Measurements from ENCODE around the gene NAV2. TPM values are rescaled to one million over a fixed set of nuclear protein-coding genes. Genes with fewer than 3 reads are reported as not detected.

Gene NAV2
- total RNA-seq, 1 donor from 2014 or later, result 9.6 TPM

GRCh38 chr11:19819148-19819547, 106.5 kb downstream of the NAV2 start:
- Histone ChIP-seq H2AFZ (replicated peaks) (no peak overlapping the region), H3K79me2 (ENCODE audit: low read depth) (peaks cover 8% of the 10 kb centered on the region), H3K9ac (no peak overlapping the region), H3K27ac (no peak overlapping the region), H3K9me3 (ENCODE audit: low read depth) (no peaks in the 10 kb centered on the region), H3K4me3 (no peak overlapping the region), H3K36me3 (no peaks in the 10 kb centered on the region), H4K20me1 (ENCODE audit: low read depth) (no peaks in the 10 kb centered on the region), H3F3A (ENCODE audit: low read depth) (peaks cover 14% of the 10 kb centered on the region), H3K27me3 (no peaks in the 10 kb centered on the region), H3K4me2 (no peak overlapping the region), H3K4me1 (peaks cover 22% of the 10 kb centered on the region)
- H3K36me3 Mint-ChIP-seq, result no peaks in the 10 kb centered on the region
- H3K9me3 Mint-ChIP-seq, result peaks cover 2% of the 10 kb centered on the region
- TF ChIP-seq EZH2 (IDR thresholded peaks at IDR 0.05) (no peak), EZH2phosphoT487 (IDR thresholded peaks at IDR 0.05) (no peak), CTCF (IDR thresholded peaks at IDR 0.05) (no peak)
- H3K27ac Mint-ChIP-seq, result no peak overlapping the region
- no peak for DNase-seq (ENCODE audit: low spot score)
- no peak overlapping the region for H3K4me3 Mint-ChIP-seq
- peaks cover 4% of the 10 kb centered on the region for H3K27me3 Mint-ChIP-seq (ENCODE audit: insufficient read depth, low read depth)
- H3K4me1 Mint-ChIP-seq, result peaks cover 14% of the 10 kb centered on the region

GRCh38 chr11:19820100-19820499, 107.5 kb downstream of the NAV2 start:
- H3K79me2 ChIP-seq (ENCODE audit: low read depth), result peaks cover 8% of the 10 kb centered on the region
- no peak overlapping the region for H3K9ac ChIP-seq

GRCh38 chr11:19821412-19821875, 108.8 kb downstream of the NAV2 start:
- Histone ChIP-seq H3K4me3 (no peak overlapping the region), H3K4me1 (peaks cover 27% of the 10 kb centered on the region), H3F3A (ENCODE audit: low read depth) (peaks cover 21% of the 10 kb centered on the region), H2AFZ (replicated peaks) (no peak overlapping the region), H3K27me3 (no peaks in the 10 kb centered on the region), H3K9me3 (ENCODE audit: low read depth) (no peaks in the 10 kb centered on the region), H4K20me1 (ENCODE audit: low read depth) (no peaks in the 10 kb centered on the region), H3K79me2 (ENCODE audit: low read depth) (no peaks in the 10 kb centered on the region), H3K9ac (no peak overlapping the region), H3K4me2 (no peak overlapping the region), H3K36me3 (no peaks in the 10 kb centered on the region), H3K27ac (no peak overlapping the region)
- Mint-ChIP-seq H3K4me1 (peaks cover 14% of the 10 kb centered on the region), H3K27ac (no peak overlapping the region), H3K36me3 (no peaks in the 10 kb centered on the region), H3K27me3 (ENCODE audit: insufficient read depth, low read depth) (peaks cover 4% of the 10 kb centered on the region), H3K9me3 (peaks cover 2% of the 10 kb centered on the region), H3K4me3 (no peak overlapping the region)
- no peak for DNase-seq (ENCODE audit: low spot score)
- TF ChIP-seq EZH2phosphoT487 (IDR thresholded peaks at IDR 0.05), result no peak
- no peak for TF ChIP-seq EZH2 (IDR thresholded peaks at IDR 0.05)
- no peak for TF ChIP-seq CTCF (IDR thresholded peaks at IDR 0.05)

More at GRCh38 chr11:19820100-19820499, 107.5 kb downstream of the NAV2 start:
- no peaks in the 10 kb centered on the region for H3K36me3 ChIP-seq
- no peaks in the 10 kb centered on the region for H3K27me3 ChIP-seq
- TF ChIP-seq EZH2phosphoT487 (IDR thresholded peaks at IDR 0.05) (no peak), CTCF (IDR thresholded peaks at IDR 0.05) (no peak), EZH2 (IDR thresholded peaks at IDR 0.05) (no peak)
- no peak overlapping the region for H3K4me3 Mint-ChIP-seq
- peaks cover 4% of the 10 kb centered on the region for H3K27me3 Mint-ChIP-seq (ENCODE audit: insufficient read depth, low read depth)
- no peaks in the 10 kb centered on the region for H3K36me3 Mint-ChIP-seq
- H3K4me2 ChIP-seq, result no peak overlapping the region
- no peak for DNase-seq (ENCODE audit: low spot score)
- H3F3A ChIP-seq (ENCODE audit: low read depth), result peaks cover 14% of the 10 kb centered on the region
- H3K9me3 Mint-ChIP-seq, result peaks cover 2% of the 10 kb centered on the region
- H3K4me1 ChIP-seq, result peaks cover 22% of the 10 kb centered on the region
- H3K4me1 Mint-ChIP-seq, result peaks cover 14% of the 10 kb centered on the region
- no peaks in the 10 kb centered on the region for H4K20me1 ChIP-seq (ENCODE audit: low read depth)
- H3K27ac Mint-ChIP-seq, result no peak overlapping the region
- H2AFZ ChIP-seq (replicated peaks), result no peak overlapping the region
- no peak overlapping the region for H3K27ac ChIP-seq
- H3K4me3 ChIP-seq, result no peak overlapping the region
- H3K9me3 ChIP-seq (ENCODE audit: low read depth), result no peaks in the 10 kb centered on the region

Measured in neural progenitor cell (in vitro differentiated cells).